HS-5 (cell line): Measurements from ENCODE around the gene ST6GALNAC5.

Source experiments
- DNase-seq: peaks from one replicate; pipeline ENCODE4 v3.0.0-alpha.2; 2012; ENCODE audit warnings: low read depth

ST6GALNAC5 gene

DNA sequence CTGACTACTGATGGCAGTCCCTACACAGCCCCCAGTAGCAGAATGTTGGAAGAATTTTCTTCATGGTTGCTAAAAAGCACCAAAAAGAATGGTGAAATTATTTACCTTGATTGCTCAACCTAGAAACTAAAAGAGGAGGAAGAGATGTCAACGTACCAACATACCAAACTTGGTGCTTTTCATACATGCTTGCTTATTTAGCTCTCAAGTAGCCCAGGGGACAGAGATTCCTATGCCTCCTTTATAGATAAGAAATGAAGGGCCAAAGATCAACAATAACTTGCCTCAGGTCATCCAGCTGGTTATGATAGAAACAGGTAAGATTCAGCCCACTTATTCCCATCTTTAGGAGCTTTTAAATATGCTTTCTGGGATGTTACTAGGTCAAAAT is 181.3 kb downstream of the ST6GALNAC5 start:
- DNase-seq, result no peak

DNA sequence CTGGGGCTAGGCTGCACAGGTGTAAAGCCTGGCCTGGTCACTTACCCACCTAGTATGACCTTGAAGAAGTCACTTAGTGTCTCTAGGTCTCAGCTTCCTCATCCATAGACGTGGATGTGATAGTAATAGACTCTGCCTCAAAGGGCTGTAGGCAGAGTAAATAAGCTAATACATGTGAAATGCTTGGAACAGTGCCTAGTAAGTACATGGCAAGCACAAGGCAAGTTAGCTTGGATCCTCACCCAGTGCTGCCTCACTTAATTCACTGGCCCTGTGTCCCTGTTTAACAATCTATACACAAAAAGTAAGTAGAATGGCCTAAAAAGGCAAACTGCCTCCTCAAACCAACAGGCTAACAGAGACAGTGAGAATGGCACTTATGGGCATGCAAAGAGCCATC is 184.1 kb downstream of the ST6GALNAC5 start:
- no peak for DNase-seq

DNA sequence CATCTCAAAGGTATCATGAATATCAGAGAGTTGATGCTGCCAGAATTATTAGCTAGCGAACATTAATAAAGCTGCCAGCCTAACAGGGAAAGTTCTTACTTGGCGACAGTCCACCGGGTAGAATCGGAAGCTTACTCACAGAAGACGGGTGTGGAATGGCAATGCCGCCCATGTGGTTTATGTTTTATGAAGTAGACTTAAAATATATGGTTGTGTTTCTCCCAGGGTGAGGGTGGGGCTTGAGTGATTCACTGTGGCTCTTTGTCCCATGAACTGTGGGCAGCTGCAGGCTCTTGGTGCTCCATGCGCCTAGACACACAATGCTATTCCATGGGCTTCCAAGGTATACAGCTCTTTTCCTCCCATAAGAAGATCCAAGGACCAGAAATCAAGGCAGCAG is 189.2 kb downstream of the ST6GALNAC5 start:
- DNase-seq, result no peak

DNA sequence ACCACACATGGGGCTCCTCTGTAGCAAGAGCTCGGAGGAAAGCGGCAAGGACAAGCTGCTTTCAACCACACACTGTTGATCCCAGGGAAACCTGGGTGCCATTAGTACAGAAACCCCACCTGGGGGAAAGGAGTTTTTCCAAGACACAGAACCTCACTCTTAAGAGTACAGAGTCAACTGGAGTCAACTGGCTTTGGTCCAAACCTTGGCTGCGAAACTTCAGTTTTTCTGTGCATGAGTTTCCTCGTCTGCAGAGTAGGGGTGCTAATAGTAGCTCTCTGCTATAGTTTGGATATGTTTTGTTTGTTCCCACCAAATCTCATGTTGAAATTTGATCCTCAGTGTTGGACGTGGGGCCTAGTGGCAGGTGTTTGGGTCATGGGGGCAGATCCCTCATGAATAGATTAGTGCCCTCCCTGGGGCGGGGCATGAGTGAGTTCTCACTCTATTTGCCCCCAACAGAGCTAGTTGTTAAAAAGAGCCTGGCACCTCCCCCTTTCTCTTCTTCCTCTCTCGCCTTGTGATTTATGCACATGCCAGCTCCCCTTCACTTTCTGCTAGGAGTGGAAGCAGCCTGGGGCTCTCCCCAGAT is 190.8 kb downstream of the ST6GALNAC5 start:
- no peak for DNase-seq

DNA sequence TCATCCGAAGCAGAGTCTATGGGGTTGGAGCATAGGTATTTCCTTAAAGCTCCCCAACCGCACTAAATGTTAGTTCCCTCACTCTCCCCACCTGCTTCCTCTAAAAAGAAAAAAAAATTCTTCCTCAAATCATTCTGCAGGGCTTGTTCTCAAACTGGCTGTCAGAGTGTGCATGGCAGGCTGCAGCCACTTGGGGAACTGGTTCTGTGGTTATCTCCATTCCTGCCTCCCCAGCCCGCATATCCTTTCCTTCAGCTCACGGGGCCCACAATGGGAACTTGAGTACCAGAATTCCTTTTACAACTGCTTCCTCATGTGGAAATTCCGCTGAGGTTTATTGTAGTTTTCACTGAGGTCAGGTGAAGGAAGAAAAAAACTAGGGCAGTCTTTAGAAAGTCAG is 192.7 kb downstream of the ST6GALNAC5 start:
- no peak for DNase-seq

DNA sequence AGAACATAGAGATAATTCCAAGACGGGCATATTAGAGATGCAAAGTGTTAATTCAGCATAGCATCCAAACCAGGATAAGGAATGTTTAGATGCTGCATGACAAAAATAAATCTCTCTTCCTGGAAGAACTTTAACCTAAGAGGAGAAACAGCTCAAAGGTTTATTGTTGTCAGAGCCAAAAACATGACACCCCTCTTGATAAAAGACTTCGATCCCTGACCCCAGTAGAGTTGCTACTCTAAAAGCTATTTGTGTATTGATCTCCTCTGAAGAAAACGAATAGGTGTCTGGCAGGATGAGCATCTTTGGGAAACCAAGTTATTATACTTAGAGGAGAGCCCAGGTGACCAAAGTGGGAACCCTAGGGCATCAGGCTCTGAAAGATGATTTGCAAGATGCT is 193.9 kb downstream of the ST6GALNAC5 start:
- no peak for DNase-seq

DNA sequence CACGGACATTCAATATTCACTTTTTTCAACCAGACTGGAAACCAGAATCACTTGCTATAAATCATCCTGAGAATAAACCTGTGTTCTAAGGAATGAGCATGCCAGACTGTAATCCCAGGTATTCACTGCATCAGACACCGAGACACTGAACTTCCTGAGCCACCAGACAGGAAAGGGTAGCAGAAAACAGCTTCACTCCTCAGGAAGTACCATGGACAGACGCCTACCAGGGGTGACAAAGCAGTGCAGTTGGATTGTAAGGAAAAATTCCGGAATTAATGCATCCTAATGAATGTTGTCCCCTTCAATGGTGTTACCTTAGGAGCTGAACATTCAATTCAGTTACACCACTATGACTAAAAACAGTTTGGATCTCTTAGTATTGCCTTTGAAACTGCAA is 195.8 kb downstream of the ST6GALNAC5 start:
- DNase-seq, result no peak

DNA sequence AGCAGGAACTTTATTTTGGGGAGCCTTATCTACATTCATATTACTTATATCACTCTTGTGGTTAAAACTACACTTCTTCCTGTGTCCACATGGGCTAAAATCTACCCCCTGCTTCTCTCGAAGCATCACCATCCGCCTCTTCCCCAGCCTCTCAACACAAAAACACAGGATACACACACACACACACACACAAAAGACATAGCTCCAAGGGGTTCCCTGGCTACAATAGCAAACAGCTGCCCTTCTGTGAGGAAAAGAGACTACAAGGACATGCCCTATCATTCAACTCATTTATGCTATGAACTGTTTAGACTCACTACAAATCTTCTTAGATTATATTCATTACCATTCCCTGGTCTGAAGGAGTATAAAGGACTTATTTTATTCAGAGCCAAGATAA is 197.0 kb downstream of the ST6GALNAC5 start:
- DNase-seq, result no peak

DNA sequence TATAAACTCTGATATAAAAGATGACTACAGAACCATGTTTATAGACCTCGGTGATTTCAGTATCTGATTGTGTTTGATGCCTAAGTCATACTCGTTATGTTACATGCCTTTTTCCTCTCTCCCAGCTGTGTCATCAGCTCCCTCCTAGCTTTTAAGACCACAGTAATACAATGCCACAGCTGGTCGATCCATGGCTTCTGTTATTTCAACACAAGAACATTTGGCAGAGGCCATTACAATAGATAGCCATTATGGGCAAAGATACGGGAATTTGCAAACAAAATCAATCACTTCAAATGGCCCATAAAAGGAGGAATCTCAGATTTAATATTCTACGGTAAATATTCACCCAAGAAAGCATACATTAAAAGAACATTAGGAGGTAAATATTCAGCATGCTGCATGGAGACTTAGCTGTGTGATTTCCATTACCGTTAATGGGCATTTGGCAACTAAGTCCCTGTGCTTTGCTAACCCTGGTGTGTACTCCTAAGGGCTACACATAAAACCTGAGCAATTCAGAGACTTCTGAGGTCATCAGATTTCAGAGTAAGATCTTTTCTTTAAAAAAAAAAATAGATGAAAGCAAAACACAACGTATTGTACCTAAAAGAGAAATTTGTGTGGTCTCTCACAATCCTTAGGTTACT is 198.5 kb downstream of the ST6GALNAC5 start:
- no peak for DNase-seq

DNA sequence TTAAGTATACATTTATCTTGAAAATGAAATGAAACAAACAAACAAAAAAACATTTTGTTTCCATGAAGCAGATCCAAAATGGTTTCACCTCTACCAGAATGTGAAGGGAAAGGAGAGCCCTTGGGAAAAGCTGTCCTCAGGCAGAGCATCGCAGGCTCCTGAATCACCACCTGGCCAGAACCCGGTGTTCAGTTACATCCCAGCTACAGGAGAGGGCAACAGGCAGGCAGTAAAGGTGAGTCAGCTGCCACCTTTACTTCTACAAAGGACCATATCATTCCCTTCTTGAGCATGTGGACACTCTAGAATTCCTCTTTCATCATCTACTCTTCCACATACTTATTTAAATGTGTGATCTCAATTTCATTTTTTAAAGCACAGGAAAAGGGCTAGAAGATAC is 200.7 kb downstream of the ST6GALNAC5 start:
- DNase-seq, result no peak

DNA sequence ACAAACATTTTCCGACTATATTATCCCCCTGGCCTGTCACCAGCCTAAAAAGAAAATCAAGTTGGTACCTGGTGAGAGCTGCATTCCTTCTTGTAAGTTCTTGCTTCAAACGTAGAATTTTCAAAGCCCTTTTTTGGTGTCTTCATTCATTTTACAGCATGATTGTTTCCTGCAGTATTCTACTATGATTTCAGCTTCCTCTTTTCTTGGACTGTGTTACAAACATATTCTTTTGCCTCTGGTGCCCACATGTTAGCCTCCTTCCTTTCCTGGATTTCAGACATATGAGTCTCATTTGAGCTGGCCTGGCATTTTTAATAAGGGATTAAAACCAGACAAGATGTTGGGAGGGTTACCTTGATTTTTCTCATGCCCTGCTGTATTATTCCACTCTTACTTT is 209.5 kb downstream of the ST6GALNAC5 start:
- DNase-seq, result no peak

DNA sequence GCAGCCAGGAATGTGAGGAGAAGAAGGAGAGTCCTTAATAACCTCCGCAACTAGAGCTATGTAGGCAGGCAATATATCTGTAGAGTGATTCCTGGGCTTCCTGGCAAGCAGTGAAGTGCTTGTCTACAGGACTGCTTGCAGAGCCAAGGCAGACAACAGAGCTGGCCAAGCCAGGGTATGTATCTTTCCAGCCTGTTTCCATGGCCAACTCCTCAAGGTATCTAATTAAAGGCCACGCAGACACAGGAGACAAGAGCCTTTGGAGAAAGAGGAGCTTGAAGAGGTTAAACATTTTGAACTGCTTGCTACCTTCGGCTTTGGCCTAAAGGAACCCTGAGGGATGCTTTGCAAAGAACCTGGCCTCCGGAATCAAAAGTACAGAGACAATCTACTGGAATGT is 214.6 kb downstream of the ST6GALNAC5 start:
- no peak for DNase-seq

DNA sequence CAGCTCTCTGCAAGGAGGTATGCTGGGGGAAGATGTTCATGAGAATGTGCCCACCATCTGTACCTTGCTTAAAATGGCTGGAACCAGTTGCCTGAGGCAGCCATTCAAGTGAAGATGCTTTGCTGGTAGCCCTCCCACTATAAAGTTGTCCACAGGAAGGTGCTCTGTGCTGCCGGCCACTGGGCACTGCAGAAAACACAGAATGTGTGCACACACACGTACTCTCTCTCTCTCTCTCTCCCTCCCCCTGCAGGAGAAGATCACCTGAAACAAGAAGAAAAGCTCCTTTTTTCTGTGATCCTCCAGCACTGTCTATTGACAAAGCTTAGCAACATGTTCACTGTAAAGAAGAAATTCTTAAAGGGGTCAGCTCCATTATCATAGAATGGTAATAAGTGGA is 217.2 kb downstream of the ST6GALNAC5 start:
- no peak for DNase-seq

DNA sequence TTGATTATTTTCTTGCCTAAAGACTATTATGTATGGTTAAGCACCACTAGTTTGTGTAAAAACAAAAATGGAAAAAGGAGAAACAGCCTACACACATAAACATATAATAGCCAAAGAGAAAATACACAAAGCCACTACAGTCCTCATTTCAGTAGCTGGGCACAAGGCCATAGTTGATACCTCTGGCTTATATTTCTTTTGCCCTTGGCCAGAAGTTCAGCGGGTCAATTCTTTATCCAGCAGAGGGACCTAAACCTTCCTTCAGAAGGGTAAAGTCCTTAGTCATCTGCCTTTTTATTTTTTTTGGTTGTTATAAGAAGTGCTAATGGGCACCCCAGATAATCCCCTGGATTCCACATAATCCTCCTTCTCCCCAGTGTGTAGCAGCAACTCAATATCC is 217.8 kb downstream of the ST6GALNAC5 start:
- no peak for DNase-seq

DNA sequence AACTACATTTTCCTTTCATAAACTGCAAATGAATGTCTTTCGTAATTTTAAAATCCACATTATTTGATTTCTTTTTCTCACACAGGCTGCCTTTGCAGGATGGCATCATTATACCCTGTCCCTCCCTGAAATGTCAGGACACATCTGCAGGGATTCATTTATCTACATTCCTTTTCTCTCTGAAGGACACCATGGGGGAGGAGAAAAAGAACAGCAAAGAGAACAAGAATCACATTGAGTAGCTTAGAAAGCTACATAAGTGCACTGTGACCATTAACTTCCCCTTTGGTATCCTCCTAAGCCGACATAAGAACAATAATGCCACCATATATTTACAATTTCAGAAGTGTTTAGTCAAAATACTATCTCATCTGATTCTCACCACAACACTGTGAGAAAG is 222.5 kb downstream of the ST6GALNAC5 start:
- no peak for DNase-seq

DNA sequence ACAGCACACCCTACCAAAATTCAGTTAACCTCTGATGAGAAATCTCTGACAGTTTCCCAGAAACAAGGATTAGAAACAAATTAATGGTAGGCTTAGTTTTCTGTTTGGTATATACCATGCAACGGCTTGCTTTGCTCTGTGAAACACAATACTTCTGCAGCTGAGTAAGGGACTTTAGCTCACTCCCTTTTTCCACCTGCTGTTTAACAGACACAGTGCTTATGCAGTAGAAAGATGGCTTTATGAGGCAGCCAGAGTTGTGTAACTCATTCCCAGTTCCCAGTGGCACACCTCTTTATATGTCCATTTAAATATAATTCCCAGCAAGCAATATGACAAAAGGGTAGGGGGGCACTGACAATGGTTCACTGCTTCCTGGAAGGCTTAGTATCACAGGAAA is 228.0 kb downstream of the ST6GALNAC5 start:
- no peak for DNase-seq

DNA sequence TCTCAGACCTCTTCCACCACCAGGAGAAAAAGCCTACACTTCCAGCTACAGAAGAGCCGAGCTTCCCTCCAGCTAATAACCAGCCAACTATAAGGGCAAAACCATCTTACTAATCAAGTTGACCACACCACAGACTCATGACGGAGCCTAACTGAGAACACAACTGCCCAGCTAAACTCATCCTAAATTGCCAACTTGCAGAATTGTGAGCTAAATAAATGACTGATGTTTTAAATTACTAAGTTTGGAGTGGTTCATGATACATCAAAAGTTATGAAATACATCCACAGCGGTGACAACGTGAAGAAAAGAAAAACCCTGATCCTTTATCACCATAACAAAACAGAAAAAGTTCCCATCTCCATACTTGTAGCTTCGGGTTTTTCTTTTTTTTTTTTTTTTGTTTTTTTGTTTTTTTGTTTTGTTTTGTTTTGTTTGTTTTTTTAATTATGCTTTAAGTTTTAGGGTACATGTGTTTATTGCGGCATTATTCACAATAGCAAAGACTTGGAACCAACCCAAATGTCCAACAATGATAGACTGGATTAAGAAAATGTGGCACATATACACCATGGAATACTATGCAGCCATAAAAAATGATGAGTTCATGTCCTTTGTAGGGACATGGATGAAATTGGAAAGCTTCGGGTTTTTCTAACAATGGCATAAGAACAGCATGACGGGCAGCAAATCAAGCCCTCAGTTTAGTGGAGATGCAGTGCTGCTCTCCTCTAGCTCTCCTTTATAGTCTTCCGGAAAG is 229.4 kb downstream of the ST6GALNAC5 start:
- no peak for DNase-seq

DNA sequence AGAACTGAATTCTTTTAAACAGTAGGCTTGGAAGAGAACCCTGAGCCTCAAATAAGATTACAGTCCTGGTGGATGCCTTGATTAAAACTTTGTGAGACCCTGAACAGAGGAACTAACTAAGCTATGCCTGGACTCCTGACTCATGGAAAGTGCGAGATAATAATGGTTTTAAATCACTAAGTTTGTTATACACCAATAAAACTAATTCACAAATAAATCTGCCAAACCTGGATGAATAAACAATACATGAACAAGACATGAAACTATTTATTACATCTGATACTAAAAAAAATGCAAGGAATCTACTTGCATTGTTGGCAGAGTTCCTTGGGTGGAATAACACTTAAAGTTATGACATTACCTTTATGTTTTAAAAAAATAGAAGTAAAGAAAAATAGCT is 233.6 kb downstream of the ST6GALNAC5 start:
- peak; percentile 2 for DNase-seq

DNA sequence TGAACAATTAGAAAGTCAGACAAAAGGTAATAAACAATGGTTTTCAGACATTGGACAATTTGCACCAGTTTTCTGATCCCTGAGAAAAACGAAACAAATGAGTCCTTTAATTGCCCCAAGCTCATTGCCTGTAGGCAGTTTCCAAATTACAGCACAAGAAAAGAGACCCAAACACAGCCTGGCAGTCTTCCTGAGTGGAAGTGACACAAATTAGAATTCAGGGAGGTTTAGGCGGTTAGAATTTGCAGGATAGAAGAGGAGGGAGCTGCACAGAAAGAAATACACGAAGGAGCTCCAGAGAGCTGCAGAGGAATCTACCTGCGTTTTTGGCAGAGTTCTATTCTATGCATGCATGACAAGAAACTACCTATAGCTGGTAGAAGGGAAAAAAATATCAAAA is 236.2 kb downstream of the ST6GALNAC5 start:
- no peak for DNase-seq

DNA sequence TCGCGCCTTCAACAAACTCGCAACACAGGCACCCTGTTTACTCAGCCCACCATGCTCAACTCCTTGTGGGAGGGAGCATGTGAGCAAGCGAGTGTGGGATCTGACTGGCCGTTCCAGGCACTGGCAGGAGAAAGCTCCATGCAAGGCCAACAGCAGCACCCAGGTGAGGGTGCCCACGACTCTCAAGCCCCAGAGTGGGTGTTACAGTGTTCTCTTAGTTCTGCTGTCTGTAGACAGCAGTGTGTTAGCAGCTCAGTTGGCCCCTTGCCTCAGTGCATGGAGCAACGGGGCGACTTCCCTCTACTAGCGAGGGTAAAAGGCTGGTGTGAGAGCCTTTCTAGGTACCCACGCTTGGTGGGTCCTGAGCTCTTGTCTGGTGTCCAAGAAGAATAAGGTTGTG is 237.4 kb downstream of the ST6GALNAC5 start:
- no peak for DNase-seq
